ENCODE results near the gene PIK3R2. TPM values are rescaled to one million over a fixed set of nuclear protein-coding genes. Genes with fewer than 3 reads are reported as not detected.

PIK3R2 gene
- total RNA-seq, 1 donor from 2014 or later: 94.7 TPM

DNA sequence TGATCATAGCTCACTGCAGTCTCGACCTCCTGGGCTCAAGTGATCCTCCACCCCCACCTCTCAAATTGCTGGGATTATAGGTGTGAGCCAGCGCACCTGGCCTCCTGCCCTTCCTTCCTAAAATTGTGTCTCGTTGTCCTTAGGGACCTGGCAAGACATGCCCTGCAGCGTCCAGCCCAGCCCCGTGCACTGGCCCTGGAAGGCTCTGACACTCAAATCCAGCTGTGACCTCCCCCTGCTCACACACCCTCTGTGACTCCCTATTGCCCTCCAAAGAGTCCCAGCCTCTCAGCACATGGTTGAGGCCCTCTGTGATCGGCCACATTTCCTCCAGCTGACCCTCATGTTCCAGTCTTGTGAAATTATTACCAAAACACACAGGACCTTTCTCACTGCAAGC, 45.0 kb downstream of the PIK3R2 start:
- Mint-ChIP-seq H3K4me1 (peaks cover 16% of the 10 kb centered on the region), H3K9me3 (no peaks in the 10 kb centered on the region), H3K36me3 (peaks cover 12% of the 10 kb centered on the region), H3K4me3 (no peak overlapping the region), H3K27me3 (ENCODE audit: low read depth) (no peaks in the 10 kb centered on the region), H3K27ac (peak overlapping the region; percentile 10)
- no peak for DNase-seq (ENCODE audit: low spot score in 2 of 2, unreplicated experiment in 2 of 2)
- no peak for TF ChIP-seq CTCF (IDR thresholded peaks at IDR 0.05; ENCODE audit: unreplicated experiment)

GRCh38 chr19:18198374-18198773, 45.4 kb downstream of the PIK3R2 start:
- Mint-ChIP-seq H3K36me3 (peaks cover 12% of the 10 kb centered on the region), H3K9me3 (no peaks in the 10 kb centered on the region), H3K27me3 (ENCODE audit: low read depth) (no peaks in the 10 kb centered on the region), H3K4me3 (no peak overlapping the region), H3K4me1 (peaks cover 18% of the 10 kb centered on the region), H3K27ac (peak overlapping the region; percentile 10)
- DNase-seq (ENCODE audit: low spot score in 2 of 2, unreplicated experiment in 2 of 2): no peak
- TF ChIP-seq CTCF (IDR thresholded peaks at IDR 0.05; ENCODE audit: unreplicated experiment): no peak

GRCh38 chr19:18202397-18202777, 49.4 kb downstream of the PIK3R2 start:
- TF ChIP-seq CTCF (IDR thresholded peaks at IDR 0.05; ENCODE audit: unreplicated experiment): no peak
- peaks cover 12% of the 10 kb centered on the region for H3K36me3 Mint-ChIP-seq
- peaks cover 19% of the 10 kb centered on the region for H3K4me1 Mint-ChIP-seq
- no peaks in the 10 kb centered on the region for H3K9me3 Mint-ChIP-seq
- DNase-seq (ENCODE audit: low spot score in 2 of 2, unreplicated experiment in 2 of 2): no peak
- no peak overlapping the region for H3K27ac Mint-ChIP-seq
- H3K4me3 Mint-ChIP-seq: peak overlapping the region; percentile 55
- no peaks in the 10 kb centered on the region for H3K27me3 Mint-ChIP-seq (ENCODE audit: low read depth)

DNA sequence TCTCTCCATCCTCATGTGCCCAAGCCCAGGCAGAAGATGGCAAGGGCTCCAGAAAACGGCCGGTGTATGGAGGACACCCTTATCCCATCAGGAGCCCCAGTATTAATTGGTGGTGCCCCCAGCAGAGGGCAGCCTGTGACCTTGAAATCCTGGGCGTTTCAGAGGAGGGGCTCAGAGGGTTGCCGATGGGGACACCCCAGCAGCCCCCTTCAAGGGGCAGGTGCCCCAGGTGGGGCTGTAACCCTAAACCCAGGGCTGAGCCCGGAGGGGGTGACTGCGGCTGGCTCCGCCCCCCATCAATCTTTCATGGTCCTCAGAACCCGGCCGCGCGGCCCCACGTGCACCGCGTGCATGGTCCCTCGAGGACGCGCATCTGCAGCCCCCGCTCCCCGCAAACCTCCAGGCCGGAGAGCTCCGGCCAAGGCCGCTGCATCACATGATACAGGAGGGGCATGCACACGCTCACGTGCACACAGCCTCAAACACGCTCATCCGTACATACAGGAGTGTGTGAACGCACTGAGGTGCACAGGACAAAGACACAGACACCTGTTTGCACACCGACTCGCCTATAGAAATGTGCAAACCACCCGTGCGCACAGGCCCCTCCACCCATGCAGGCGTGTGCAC, 49.9 kb downstream of the PIK3R2 start:
- TF ChIP-seq CTCF (IDR thresholded peaks at IDR 0.05; ENCODE audit: unreplicated experiment): no peak
- Mint-ChIP-seq H3K4me1 (peaks cover 19% of the 10 kb centered on the region), H3K4me3 (peak overlapping the region; percentile 91), H3K36me3 (peaks cover 11% of the 10 kb centered on the region), H3K9me3 (no peaks in the 10 kb centered on the region), H3K27ac (peak overlapping the region; percentile 72), H3K27me3 (ENCODE audit: low read depth) (no peaks in the 10 kb centered on the region)
- DNase-seq (ENCODE audit: low spot score in 2 of 2, unreplicated experiment in 2 of 2): no peak

DNA sequence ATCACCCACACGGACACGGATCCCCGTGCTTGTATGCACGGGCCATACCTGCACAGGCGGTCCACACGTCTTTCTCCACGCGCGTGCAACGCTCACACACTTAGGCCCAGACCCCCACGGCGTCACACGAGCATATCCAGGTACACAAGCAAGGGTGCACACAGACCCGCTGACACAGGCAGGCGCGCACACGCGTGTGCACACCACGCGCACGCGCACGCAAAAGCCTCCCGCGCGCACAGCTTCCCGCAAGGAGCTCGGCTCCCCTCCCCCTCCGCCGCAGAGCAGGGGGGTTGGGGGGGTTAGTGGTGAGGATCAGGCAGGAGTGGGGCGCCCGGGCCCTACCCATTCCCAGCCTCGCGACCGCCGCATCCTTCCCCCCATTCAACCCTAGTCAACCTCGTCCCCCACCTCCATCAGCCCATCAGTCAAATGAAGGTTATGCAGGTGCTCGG, 50.5 kb downstream of the PIK3R2 start:
- Mint-ChIP-seq H3K4me1 (peaks cover 22% of the 10 kb centered on the region), H3K9me3 (no peaks in the 10 kb centered on the region), H3K4me3 (peak overlapping the region; percentile 91), H3K36me3 (peaks cover 7% of the 10 kb centered on the region), H3K27me3 (ENCODE audit: low read depth) (no peaks in the 10 kb centered on the region), H3K27ac (peak overlapping the region; percentile 78)
- DNase-seq (ENCODE audit: low spot score in 2 of 2, unreplicated experiment in 2 of 2): no peak
- no peak for TF ChIP-seq CTCF (IDR thresholded peaks at IDR 0.05; ENCODE audit: unreplicated experiment)

Measured in mesothelial cell of epicardium (in vitro differentiated cells).